DMS114 treated with DMSO at 0.1 percent for 48 hours (cell line): ENCODE data around the gene TDRD10.

Experiments
- DNase-seq: peaks from one replicate; lab custom pipeline; 2025; ENCODE audit not compliant: unreplicated experiment; lab: John Stamatoyannopoulos, UW

Gene TDRD10

GRCh38 chr1:154552036-154552435, 50.0 kb downstream of the TDRD10 start:
- no peak for DNase-seq

GRCh38 chr1:154553056-154554030, 51.3 kb downstream of the TDRD10 start:
- DNase-seq = no peak

GRCh38 chr1:154556422-154556821, 54.4 kb downstream of the TDRD10 start:
- DNase-seq = no peak

- DNase-seq = no peak
These were observed 55.4 kb downstream of the TDRD10 start for GRCh38 chr1:154557248-154557938.

GRCh38 chr1:154557939-154558719, 56.1 kb downstream of the TDRD10 start, which contains the start of gene UBE2Q1:
UBE2Q1 (minus strand) TSS chr1:154558662; CDS start chr1:154558553, 109 bp downstream.
- DNase-seq = no peak

- DNase-seq = peak; percentile 100
These were observed 56.9 kb downstream of the TDRD10 start for GRCh38 chr1:154558720-154559465.

GRCh38 chr1:154559466-154560044, 57.5 kb downstream of the TDRD10 start:
- DNase-seq = peak; percentile 93

- no peak for DNase-seq
These were observed 63.9 kb downstream of the TDRD10 start for GRCh38 chr1:154565876-154566275.

GRCh38 chr1:154567386-154568156, 65.6 kb downstream of the TDRD10 start, which contains the start of gene CHRNB2:
CHRNB2 (plus strand) TSS chr1:154567778; CDS start chr1:154568045, 267 bp downstream.
- DNase-seq = no peak

- no peak for DNase-seq
These were observed 66.3 kb downstream of the TDRD10 start for GRCh38 chr1:154568157-154568815.

- no peak for DNase-seq
These were observed 69.4 kb downstream of the TDRD10 start for GRCh38 chr1:154571244-154571963.

GRCh38 chr1:154571964-154572288, 69.9 kb downstream of the TDRD10 start:
- no peak for DNase-seq

GRCh38 chr1:154572468-154573167, 70.6 kb downstream of the TDRD10 start:
- DNase-seq = no peak

- DNase-seq = no peak
These were observed 71.1 kb downstream of the TDRD10 start for GRCh38 chr1:154573168-154573510.

GRCh38 chr1:154574716-154575115, 72.7 kb downstream of the TDRD10 start:
- DNase-seq = no peak

GRCh38 chr1:154575147-154575927, 73.3 kb downstream of the TDRD10 start:
- DNase-seq = no peak
